ENCODE measurements around the gene MT4.
A peak's percentile ranks its signal among the peaks of the same experiment; 100 is the strongest.
"Not testable (repeated sequence)": the region's sequence is repeated elsewhere in the genome, so short reads cannot be mapped to it uniquely, and the experiment has no call there.

MT4 gene

DNA sequence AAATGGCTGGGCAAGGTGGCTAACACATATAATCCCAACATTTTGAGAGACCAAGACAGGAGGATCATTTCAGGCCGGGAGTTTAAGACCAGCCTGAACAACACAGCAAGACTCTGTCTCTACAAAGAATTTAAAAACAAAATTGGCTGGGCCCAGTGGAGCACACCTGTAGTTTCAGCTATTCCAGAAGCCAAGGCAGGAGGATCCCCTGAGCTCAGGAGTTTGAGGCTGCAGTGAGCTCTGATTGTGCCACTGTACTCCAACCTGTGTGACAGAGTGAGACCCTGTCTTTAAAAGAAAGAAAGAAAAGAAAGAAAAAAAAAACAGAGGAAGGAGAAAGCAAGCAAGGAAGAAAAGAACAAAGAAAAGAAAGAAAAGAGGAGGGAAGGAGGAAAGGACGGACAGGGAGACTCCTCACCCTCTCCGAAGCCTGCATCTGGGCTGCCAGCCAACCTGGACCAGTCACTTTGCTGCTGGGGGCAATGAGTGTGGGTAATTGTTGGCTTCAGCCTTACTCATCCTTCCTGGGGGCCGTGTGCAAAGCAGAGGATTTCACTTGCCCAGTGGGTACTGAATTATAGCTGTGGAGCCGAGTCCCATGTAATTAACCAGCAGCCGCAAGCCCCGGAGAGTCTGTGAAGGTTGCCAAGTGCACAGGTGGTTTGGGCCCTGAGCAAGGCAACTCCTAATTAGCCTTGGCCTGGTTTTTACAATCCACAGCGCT lies 6.7 kb upstream of the MT4 start:
- no peak overlapping the region for H3K4me3 ChIP-seq
- H3K4me1 ChIP-seq: peaks cover 20% of the 10 kb centered on the region
- no peaks in the 10 kb centered on the region for H4K20me1 ChIP-seq
- H3K4me2 ChIP-seq: no peak overlapping the region
- H3K27ac ChIP-seq: no peak overlapping the region
- H3K9me3 ChIP-seq: no peaks in the 10 kb centered on the region
- H3K27me3 ChIP-seq: no peaks in the 10 kb centered on the region
- no peaks in the 10 kb centered on the region for H3K36me3 ChIP-seq
- no peak for TF ChIP-seq Cebpa-rat (IDR thresholded peaks at IDR 0.05)
- no peak overlapping the region for H3K9ac ChIP-seq

- no peaks in the 10 kb centered on the region for H3K36me3 ChIP-seq
- no peak overlapping the region for H3K4me2 ChIP-seq
- no peaks in the 10 kb centered on the region for H4K20me1 ChIP-seq
- no peak overlapping the region for H3K27ac ChIP-seq
- H3K9ac ChIP-seq: no peak overlapping the region
- TF ChIP-seq Cebpa-rat (IDR thresholded peaks at IDR 0.05): no peak
- H3K4me3 ChIP-seq: no peak overlapping the region
- H3K9me3 ChIP-seq: no peaks in the 10 kb centered on the region
- H3K27me3 ChIP-seq: no peaks in the 10 kb centered on the region
- peaks cover 14% of the 10 kb centered on the region; the same call in 1 of the 2 replicates for H3K4me1 ChIP-seq
Observed at GRCh38 chr16:56559109-56559508, 5.8 kb upstream of the MT4 start.

GRCh38 chr16:56560447-56560846 lies 4.4 kb upstream of the MT4 start:
- Histone ChIP-seq H3K27ac (no peak overlapping the region), H3K27me3 (no peaks in the 10 kb centered on the region), H3K4me3 (no peak overlapping the region), H3K4me2 (peak overlapping the region; percentile 16), H3K9ac (no peak overlapping the region), H3K9me3 (no peaks in the 10 kb centered on the region), H3K36me3 (no peaks in the 10 kb centered on the region), H4K20me1 (no peaks in the 10 kb centered on the region), H3K4me1 (peaks cover 14% of the 10 kb centered on the region; the same call in 1 of the 2 replicates)
- no peak for TF ChIP-seq Cebpa-rat (IDR thresholded peaks at IDR 0.05)

- H3K4me2 ChIP-seq: peak overlapping the region; percentile 16
- TF ChIP-seq Cebpa-rat (IDR thresholded peaks at IDR 0.05): no peak
Observed at GRCh38 chr16:56561126-56561525, 3.7 kb upstream of the MT4 start.

DNA sequence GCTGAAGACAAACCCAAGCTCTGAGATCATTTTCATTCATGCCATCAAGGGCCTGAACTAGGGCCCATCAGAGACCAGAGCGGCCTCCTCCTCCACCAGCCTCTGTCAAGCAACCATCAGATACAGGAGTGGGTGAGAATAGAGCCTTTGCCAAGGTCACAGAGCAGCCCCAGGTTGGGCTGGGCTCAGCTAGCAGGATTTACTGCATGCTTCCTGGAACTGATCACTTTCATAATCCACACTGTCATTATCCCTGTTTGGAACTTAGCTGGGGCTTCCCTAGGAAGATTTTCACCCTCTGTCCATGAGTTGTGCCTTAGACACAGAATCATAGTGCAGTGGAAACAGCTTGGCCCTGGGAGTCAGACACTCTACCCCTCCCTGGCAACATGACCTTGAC lies 5.1 kb downstream of the MT4 start:
- H3K4me1 ChIP-seq: no peaks in the 10 kb centered on the region

More at GRCh38 chr16:56561126-56561525, 3.7 kb upstream of the MT4 start:
- H4K20me1 ChIP-seq: no peaks in the 10 kb centered on the region
- H3K9ac ChIP-seq: no peak overlapping the region
- H3K27ac ChIP-seq: no peak overlapping the region
- H3K9me3 ChIP-seq: no peaks in the 10 kb centered on the region
- no peaks in the 10 kb centered on the region for H3K36me3 ChIP-seq
- no peak overlapping the region for H3K4me3 ChIP-seq
- no peaks in the 10 kb centered on the region for H3K27me3 ChIP-seq
- peaks cover 14% of the 10 kb centered on the region; the same call in 1 of the 2 replicates for H3K4me1 ChIP-seq

GRCh38 chr16:56571525-56571924 lies 6.7 kb downstream of the MT4 start:
- H4K20me1 ChIP-seq: no peaks in the 10 kb centered on the region
- H3K4me2 ChIP-seq: no peak overlapping the region
- TF ChIP-seq Cebpa-rat (IDR thresholded peaks at IDR 0.05): no peak
- H3K4me1 ChIP-seq: no peaks in the 10 kb centered on the region
- no peak overlapping the region for H3K9ac ChIP-seq
- peaks cover 9% of the 10 kb centered on the region for H3K9me3 ChIP-seq
- H3K36me3 ChIP-seq: no peaks in the 10 kb centered on the region
- H3K27me3 ChIP-seq: no peaks in the 10 kb centered on the region
- no peak overlapping the region for H3K27ac ChIP-seq
- no peak overlapping the region for H3K4me3 ChIP-seq

More for the DNA sequence above, 5.1 kb downstream of the MT4 start:
- Histone ChIP-seq H3K4me3 (no peak overlapping the region), H3K36me3 (no peaks in the 10 kb centered on the region), H3K4me2 (no peak overlapping the region), H3K9ac (no peak overlapping the region), H3K9me3 (peaks cover 8% of the 10 kb centered on the region; the same call in 1 of the 2 replicates), H4K20me1 (no peaks in the 10 kb centered on the region), H3K27me3 (no peaks in the 10 kb centered on the region), H3K27ac (no peak overlapping the region)
- no peak for TF ChIP-seq Cebpa-rat (IDR thresholded peaks at IDR 0.05)

DNA sequence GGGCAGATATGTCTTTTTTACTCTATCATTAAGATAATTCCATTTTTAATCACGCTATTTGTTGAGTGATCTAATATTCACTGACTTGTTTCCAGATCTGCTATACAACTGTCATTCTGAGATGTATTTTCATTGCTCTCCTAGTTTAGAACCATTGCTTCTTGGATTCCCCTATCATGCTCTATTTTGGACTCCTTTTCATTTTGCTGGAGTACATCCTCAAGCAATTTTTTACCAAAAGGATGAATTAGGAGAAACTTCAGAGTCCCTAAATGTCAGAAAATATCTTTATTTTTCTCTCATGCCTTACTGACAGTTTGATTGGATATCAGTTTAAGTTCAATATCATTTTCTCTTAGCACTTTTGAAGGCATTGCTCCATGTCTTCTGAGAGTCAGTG lies 9.8 kb downstream of the MT4 start:
- Histone ChIP-seq H3K9me3 (peaks cover 26% of the 10 kb centered on the region), H3K36me3 (no peaks in the 10 kb centered on the region), H3K27ac (no peak overlapping the region), H3K4me2 (no peak overlapping the region), H3K9ac (no peak overlapping the region), H3K4me1 (no peaks in the 10 kb centered on the region), H3K4me3 (no peak overlapping the region), H3K27me3 (no peaks in the 10 kb centered on the region), H4K20me1 (no peaks in the 10 kb centered on the region)
- no peak for TF ChIP-seq Cebpa-rat (IDR thresholded peaks at IDR 0.05)

GRCh38 chr16:56576585-56577299 lies 11.9 kb downstream of the MT4 start:
- H3K9ac ChIP-seq: no peak overlapping the region
- H3K4me2 ChIP-seq: no peak overlapping the region
- H3K4me3 ChIP-seq: no peak overlapping the region
- no peaks in the 10 kb centered on the region for H3K27me3 ChIP-seq
- no peaks in the 10 kb centered on the region for H3K4me1 ChIP-seq
- H4K20me1 ChIP-seq: no peaks in the 10 kb centered on the region
- no peaks in the 10 kb centered on the region for H3K36me3 ChIP-seq
- no peak overlapping the region for H3K27ac ChIP-seq
- no peak for TF ChIP-seq Cebpa-rat (IDR thresholded peaks at IDR 0.05)
- H3K9me3 ChIP-seq: peaks cover 26% of the 10 kb centered on the region

- Histone ChIP-seq H3K27ac (no peak overlapping the region), H3K4me3 (no peak overlapping the region), H3K9me3 (peaks cover 26% of the 10 kb centered on the region), H3K9ac (no peak overlapping the region), H3K4me2 (no peak overlapping the region), H3K36me3 (no peaks in the 10 kb centered on the region), H3K4me1 (no peaks in the 10 kb centered on the region), H3K27me3 (no peaks in the 10 kb centered on the region), H4K20me1 (no peaks in the 10 kb centered on the region)
- no peak for TF ChIP-seq Cebpa-rat (IDR thresholded peaks at IDR 0.05)
Observed at GRCh38 chr16:56577300-56577625, 12.4 kb downstream of the MT4 start.

DNA sequence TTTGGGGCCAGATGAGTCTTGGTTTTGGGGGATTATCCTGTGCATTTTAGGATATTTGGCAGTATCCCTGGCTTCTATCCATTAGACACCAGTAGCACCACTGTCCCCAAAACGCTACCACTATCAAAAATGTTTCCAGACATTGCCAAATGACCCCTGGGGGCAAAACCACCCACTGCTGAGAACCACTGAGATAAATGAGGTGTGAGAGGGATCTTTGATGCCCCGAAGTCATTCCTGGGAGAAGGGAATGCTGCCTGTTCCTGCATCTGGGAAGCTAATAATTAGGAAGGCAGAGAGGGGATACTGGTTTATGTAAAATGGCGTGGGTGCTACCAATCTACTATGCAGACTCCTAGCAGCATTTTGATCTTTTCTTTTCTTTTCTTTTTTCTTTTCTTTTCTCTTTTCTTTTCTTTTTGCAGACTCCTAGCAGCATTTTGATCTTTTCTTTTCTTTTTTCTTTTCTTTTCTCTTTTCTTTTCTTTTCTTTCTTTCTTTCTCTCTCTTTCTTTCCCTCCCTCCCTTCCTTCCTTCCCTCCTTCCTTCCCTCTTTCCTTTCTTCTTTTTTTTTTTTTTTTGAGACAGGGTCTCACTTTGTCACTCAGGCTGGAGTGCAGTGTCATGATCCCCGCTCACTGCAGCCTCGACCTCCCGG lies 15.6 kb downstream of the MT4 start:
- Histone ChIP-seq H3K4me2 (no peak overlapping the region), H3K9ac (no peak overlapping the region), H4K20me1 (no peaks in the 10 kb centered on the region), H3K27me3 (no peaks in the 10 kb centered on the region), H3K4me3 (no peak overlapping the region), H3K27ac (no peak overlapping the region), H3K9me3 (peaks cover 19% of the 10 kb centered on the region), H3K36me3 (no peaks in the 10 kb centered on the region), H3K4me1 (no peaks in the 10 kb centered on the region)
- TF ChIP-seq Cebpa-rat (IDR thresholded peaks at IDR 0.05): no peak

DNA sequence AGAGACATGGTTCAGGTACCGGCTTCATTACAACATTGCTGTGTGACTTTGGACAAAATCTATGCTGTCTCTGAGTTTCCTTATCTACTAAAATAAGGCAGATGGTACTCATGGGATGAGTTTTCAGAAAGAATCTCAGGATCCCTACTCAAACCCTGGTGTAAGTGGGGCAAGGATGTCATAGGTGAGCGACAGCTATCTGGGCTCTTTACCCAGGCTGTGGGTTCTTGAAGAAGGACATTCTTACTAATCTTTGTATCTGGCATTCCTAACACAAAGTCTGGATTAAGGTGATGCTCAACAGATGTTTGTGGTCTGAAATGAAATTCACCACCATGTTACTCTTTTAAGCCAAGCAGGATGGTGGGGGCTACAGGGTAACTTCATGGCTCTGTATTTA lies 18.0 kb downstream of the MT4 start:
- H3K4me2 ChIP-seq, H4K20me1 ChIP-seq, H3K27me3 ChIP-seq, H3K9ac ChIP-seq, H3K36me3 ChIP-seq, H3K27ac ChIP-seq, H3K4me1 ChIP-seq, H3K4me3 ChIP-seq, H3K9me3 ChIP-seq: not testable (repeated sequence)
